GM20000 (cell line): ENCODE results near the gene FYCO1.

Experiments used
- DNase-seq: peaks from one replicate; pipeline ENCODE4 v3.0.0; 2012; ENCODE audit warnings: low spot score
- TF ChIP-seq, protein P1 (sequence below): IDR thresholded peaks from 2 replicates; pipeline ENCODE4 v1.5.1; 2012; ENCODE audit warnings: mild to moderate bottlenecking, control low read depth; ENCODE audit errors: extremely low read depth, missing control alignments

The FYCO1 gene

DNA sequence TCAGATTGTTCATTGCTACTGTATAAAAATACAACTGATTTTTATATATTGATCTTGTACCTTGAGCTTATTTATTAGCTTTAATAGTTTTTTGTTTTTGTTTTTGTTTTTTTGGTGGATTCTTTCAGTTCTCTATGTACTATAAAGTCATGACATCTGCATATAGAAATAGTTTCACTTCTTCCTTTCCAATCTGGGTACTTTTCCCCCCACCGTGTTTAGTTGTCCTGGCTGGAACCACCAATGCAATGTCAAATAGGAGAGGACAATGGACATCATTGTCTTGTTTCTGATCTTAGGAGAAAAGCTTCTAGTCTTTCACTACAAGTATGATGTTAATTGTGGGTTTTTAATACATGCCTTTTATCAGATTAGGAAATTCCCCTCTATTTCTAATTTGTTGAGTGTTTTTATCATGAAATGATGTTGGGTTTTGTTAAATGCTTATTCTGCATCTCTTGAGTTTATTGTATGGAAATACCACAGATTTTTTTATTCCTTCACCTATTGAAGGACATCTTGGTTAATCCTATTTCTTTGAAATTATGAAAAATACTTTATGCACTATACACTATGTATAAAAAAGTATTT, 34.4 kb upstream of the FYCO1 start:
- no peak for DNase-seq
- TF ChIP-seq, protein P1, sequence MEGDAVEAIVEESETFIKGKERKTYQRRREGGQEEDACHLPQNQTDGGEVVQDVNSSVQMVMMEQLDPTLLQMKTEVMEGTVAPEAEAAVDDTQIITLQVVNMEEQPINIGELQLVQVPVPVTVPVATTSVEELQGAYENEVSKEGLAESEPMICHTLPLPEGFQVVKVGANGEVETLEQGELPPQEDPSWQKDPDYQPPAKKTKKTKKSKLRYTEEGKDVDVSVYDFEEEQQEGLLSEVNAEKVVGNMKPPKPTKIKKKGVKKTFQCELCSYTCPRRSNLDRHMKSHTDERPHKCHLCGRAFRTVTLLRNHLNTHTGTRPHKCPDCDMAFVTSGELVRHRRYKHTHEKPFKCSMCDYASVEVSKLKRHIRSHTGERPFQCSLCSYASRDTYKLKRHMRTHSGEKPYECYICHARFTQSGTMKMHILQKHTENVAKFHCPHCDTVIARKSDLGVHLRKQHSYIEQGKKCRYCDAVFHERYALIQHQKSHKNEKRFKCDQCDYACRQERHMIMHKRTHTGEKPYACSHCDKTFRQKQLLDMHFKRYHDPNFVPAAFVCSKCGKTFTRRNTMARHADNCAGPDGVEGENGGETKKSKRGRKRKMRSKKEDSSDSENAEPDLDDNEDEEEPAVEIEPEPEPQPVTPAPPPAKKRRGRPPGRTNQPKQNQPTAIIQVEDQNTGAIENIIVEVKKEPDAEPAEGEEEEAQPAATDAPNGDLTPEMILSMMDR: no peak

DNA sequence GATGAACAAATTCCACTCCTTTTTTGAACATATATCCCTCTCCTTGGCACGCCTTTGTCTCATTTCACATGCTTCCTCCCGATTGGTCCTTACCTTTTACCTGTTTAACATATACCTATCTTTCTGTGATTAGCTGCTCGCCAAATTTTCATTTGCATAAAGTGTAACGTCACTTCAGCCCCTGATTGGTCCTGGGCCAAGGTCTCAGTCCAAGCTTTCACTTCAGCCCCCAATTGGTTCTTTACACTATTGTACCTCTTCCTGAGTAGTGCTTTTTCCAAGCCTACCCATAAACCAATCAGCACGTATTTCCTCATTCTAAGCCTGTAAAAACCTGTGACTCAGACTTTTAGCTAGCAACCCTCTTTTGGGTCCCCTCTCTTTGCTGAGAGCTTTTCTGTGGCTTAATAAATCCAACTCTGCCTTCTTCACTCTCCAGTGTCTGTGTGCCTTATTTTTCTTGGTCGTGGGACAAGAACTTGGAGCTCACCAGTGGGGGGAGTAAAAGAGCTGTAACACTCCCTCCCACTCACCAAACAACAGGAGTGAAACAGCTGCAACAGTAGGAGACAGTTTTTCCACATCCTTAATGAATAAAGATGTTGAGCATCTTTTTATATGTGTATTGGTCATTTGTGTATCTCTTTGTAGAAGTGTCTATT, 32.2 kb upstream of the FYCO1 start:
- TF ChIP-seq, protein P1: no peak
- no peak for DNase-seq

DNA sequence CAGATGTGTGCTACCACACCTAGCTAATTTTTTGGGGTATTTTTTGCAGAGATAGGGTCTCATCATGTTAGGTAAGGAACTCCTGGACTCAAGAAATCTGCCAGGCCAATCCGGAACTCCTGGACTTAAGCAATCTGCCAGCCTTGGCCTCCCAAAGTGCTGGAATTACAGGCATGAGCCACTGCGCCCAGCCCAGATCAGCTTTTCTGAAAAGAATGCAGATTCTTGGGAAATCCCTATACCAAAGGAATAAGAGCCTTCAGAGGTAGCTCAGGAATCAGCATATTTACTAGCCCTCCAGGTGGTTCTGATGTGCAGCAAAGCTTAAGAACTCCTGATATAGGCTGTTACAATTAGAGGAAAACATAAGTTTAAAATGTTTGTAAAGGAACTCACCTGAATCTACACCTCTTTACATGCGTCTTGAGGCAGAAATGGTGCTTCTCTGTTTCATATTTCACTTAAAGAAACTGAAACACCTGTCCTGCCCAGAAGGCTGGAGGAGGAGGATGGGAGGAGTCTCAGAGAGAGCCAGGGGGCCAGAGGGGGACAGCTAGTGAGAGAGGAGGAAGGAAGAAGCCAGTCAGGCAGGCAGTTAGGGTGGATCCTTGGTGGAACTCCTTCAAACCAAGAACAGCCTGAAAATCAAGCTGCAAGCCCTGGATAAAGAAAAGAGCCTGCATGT, 31.5 kb upstream of the FYCO1 start, which contains the start of gene XCR1:
Gene XCR1 (minus strand): TSS at position 463 of the 685 bp plus-strand sequence. CDS start 5,536 bp downstream, outside the sequence.
- DNase-seq: no peak
- TF ChIP-seq, protein P1: no peak

DNA sequence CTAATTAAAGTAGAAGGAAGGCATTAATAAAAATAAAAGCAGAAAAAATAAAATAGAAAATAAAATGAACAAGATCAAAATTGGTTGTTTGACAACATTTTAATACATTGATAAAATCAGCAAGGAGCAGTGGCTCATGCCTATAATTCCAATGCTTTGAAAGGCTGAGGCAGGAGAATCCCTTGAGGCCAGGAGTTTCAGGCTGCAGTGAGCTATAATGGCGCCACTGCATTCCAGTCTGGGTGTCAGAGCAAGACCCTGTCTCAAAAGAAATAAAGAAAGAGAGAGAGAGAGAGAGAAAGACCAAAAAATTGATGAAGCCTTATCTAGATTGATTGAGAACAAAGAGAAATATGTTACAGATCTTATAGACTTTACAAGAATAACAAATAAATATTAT, 29.5 kb upstream of the FYCO1 start:
- DNase-seq: no peak
- TF ChIP-seq, protein P1: no peak

DNA sequence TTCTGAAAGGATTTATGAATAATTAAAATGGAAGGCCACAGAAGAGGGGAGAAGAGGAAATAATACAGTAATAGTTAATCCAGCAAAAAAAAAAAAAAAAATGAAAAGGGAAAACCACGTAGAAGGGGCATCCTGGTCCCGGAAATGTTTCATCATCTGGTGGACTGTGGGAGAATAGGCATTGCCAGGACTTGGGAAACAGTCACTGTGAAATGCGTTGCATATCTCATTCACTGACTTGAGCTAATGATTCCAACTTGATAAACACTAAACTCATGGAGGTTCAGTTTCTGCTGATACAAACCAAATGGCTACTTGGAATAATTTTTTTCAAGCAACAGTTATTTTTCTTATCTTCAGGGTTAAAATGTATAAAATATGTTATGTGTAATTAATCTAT, 28.5 kb upstream of the FYCO1 start:
- no peak for DNase-seq
- TF ChIP-seq, protein P1: no peak

DNA sequence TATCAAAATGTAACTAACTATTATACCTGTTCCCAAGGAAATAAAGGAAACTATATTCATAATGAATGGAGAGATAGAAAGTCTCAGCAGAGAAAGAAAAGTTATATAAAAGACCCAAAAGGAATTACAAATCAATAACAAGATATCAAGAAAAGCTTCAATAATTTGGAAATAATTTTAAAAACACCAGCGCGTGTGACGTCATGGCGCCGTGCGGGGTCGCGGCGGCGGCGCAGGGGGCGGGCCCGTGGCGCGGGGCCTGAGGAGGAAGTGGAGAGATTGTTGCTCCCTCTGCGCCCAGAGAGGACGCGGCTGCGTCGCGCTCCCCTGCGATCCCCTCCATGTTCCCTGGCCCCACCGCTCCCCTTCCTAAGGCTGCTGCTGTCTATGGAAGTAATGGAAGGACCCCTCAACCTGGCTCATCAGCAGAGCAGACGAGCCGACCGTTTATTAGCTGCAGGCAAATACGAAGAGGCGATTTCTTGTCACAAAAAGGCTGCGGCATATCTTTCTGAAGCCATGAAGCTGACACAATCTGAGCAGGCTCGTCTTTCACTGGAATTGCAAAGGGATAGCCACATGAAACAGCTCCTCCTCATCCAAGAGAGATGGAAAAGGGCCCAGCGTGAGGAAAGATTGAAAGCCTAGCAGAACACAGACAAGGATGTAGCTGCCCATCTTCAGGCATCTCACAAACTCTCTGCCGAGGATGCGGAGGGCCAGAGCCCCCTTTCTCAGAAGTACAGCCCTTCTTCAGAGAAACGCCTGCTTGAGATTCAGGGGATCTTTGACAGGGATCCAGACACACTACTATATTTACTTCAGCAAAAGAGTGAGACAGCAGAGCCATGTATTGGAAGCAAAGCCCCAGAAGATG, 27.5 kb upstream of the FYCO1 start:
- no peak for DNase-seq
- TF ChIP-seq, protein P1: no peak
